HG03097 (cell line): ENCODE data around the gene ZBTB7A.

Experiments
- ATAC-seq: cut with Tn5 transposase; IDR thresholded peaks from one replicate; pipeline ENCODE4 v1.9.1; 2021; ENCODE audit not compliant: unreplicated experiment, low FRiP score

ZBTB7A gene

DNA sequence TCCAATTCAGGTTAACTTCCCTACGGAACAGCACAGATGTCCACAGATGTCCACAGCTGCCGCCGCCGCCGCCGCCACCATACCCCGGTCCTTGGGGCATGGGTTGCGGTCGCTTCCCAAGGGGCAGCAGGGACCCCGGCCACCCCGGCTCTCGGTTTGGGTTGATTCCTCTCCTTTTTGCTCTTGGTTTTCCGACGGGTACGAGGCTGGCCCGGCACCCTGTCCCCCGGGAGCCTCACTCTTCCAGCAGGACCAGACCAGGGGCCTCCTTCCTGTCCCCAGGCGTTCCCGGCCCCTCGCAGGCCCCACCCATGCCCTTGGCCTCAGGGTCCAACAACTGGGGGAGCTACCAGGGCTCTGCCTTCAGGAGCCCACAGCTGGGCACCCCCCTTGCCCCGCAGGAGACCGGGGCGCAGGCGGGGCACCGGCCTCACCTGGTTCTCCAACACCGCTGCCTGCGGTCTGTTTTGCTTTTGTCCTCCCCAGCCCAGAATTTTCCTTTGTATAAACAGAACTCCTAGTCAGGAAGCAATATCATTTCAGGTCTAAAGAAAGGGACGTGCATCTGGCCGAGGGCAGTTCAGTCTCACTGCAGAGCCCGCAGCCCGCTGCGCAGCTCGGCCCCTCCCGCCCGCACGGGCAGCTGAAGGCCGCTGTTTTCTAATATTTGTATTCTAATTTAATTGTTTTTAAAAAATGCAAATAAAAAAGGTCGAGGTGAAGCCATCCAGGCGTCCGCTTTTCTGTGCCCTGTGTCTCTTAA lies 27.9 kb downstream of the ZBTB7A start:
- no peak for ATAC-seq

GRCh38 chr19:4038057-4038456 lies 28.6 kb downstream of the ZBTB7A start:
- no peak for ATAC-seq

GRCh38 chr19:4037301-4037949 lies 29.3 kb downstream of the ZBTB7A start:
- ATAC-seq = no peak

GRCh38 chr19:4036576-4037300 lies 30.0 kb downstream of the ZBTB7A start:
- ATAC-seq = no peak

DNA sequence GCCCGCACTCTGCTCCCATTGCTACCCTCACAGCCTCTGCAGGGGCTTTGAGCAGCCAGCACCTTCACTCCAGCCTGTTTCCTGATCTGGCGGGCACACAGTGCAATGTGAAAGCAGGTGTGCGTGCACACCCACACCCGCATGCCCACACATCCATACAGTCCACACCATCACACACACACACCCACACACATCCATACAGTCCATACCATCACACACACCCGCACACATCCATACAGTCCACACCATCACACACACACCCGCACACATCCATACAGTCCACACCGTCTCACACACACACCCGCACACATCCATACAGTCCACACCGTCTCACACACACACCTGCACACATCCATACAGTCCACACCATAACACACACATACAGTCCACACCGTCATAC lies 31.1 kb downstream of the ZBTB7A start:
- no peak for ATAC-seq

DNA sequence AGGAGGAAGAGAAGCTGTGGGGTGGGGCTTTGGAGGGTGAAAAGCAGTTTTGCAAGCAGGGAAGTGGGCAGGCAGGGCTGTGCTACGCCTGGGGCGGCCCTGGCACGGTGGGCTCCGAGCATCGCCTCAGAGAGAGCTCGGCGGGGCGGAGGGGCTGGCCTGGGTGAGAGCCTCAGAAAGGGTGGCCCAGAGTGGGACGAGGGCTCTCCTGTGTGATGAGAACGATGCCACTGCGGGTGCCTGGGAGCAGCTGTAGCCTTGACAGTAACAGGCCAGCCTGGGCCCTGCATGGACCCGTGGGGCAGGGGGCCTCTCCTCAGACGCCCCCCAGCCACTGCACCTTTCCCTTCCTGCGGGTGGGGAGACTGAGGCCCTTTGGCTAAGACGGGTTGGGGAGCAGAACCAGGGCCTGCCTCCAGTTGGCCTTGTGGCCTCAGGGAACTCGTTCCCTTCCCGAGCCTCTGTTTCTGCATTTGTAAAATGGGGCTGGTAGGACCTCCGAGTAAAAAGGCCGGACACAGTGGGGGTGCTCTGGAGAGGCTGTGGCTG lies 31.6 kb downstream of the ZBTB7A start:
- no peak for ATAC-seq

DNA sequence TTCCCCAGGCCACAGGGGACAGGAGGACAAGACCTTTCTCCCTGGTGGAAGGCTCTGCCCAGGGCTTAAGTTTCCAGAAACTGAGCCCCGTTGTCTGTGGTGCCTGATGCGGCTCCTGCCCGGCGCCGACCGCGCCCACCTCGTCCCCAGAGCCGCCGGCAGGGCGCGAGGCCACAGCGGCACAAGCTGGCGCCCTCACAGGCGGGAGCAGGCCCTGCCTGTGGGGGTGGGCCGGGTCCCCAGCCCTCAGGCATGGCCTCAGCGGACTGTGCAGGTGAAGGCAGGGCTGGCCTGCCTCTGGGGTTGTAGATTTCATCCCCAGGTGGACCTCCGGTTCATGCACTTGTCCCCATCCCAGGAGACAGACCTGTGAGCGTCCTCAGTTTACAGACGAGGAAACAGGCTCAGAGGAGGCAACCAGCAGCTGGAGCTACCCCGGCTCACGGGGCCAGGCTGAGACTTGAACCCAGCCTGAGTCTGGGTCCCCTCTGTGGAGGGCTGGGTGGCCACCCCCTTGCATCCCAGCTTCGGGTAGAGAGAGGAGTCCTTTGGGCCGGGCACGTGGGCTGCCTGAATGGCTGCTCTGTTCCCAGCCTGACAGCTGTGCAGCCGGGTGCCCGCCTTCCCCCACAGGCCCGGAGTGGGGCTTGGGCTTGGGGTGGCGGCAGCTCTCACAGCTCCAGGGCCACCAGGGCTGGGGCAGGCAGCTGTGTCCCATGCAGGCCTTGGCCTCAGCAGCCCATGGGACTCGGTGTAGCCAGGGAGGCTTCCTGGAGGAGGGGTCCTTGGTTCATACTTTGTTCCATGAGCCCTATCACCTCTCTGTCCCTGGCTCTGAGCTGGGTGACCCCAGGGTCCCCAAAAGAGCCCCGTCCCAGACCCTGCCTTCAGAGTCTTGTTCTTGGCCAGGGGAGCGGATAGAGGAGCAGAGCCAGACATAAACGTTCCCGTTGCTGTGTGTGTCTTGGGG lies 32.4 kb downstream of the ZBTB7A start:
- no peak for ATAC-seq

DNA sequence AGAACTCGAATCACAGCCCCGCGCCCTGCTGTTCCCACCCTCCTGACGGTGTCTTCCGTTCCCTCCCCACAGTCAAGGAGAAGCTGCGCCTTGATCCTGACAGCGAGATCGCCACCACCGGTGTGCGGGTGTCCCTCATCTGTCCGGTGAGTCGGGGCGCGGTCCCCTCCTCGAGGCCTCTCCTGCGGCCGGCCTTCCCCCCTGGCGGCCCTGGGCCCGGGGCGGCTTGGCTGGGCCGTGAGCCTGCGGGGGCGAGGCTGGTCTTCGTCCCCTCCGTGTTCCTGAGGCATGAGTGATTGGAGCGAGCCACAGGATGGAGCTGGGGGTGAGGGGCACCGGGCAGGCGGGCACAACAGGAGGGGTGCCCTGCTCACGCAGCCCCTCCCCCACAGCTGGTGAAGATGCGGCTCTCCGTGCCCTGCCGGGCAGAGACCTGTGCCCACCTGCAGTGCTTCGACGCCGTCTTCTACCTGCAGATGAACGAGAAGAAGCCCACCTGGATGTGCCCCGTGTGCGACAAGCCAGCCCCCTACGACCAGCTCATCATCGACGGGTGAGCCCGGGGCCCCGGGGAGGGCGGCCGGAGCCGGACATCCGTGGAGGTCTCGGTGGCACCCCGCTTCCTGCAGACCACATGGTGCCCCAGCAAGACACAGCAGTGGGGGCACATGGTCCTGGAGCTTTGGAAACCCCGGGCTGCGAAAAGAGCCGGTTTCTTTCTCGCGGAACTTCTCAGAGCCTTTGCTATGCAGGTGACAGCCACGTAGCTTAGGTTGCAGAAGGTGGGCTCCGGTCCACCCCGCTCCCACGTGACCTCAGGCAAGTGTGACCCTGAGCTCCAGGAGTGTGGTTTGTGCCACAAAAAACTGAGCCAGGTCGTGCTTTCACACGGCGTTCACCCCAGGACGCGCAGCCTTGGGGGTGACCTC lies 33.4 kb downstream of the ZBTB7A start:
- no peak for ATAC-seq

- ATAC-seq = no peak
These were observed 34.3 kb downstream of the ZBTB7A start for GRCh38 chr19:4032436-4032835.

GRCh38 chr19:4031420-4031819 lies 35.3 kb downstream of the ZBTB7A start:
- no peak for ATAC-seq

- ATAC-seq = no peak
These were observed 35.7 kb downstream of the ZBTB7A start for GRCh38 chr19:4030981-4031380.

- no peak for ATAC-seq
These were observed 36.1 kb downstream of the ZBTB7A start for GRCh38 chr19:4030552-4030951.

DNA sequence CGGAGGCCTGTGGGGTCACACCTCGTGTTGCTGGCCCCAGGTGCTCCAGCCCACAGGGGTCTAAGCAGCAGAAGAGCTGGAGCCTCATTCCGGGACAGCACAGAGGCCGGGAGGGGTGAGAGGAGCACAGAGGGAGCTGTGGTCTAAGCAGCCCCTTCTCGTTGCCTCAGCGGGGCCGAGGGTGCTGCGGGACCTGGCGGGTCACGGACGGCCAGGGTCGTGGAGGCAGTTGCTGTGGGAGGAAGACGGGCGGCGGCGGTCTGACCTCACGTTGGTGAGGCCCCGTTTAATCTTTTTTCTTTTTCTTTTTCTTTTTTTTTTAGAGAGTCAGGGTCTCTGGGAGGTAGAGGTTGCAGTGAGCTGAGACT lies 37.5 kb downstream of the ZBTB7A start:
- ATAC-seq = no peak

DNA sequence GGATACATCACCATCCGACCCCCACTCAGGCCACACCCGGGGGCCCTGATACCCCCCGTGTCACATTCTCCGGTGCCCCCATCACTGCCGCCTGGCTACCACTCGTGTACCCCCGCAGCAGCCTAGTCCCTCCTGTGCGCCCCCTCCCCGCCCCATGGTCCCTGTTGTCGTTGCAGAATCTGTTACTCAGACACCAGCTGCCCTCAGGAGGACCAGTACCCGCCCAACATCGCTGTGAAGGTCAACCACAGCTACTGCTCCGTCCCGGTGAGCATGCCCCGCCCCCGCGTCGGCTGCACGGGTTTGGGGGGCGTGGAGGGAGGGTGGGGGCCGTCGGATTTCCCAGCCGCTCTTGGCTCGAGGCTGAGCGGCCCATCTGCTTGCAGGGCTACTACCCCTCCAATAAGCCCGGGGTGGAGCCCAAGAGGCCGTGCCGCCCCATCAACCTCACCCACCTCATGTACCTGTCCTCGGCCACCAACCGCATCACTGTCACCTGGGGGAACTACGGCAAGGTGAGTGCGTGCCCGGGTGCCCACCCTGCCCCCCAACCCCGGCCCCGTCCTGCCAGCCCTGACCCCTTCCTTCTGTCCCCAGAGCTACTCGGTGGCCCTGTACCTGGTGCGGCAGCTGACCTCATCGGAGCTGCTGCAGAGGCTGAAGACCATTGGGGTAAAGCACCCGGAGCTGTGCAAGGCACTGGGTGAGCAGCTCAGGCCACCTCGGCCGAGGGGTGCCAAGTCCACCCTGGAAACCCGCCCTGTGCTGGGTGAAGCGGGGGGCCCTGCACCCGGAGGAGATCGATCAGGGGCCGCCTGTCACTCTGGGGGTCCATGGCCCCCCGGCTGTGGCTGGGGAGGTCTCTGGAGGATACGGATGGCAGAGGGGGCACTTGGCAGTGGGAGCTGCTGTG lies 38.1 kb downstream of the ZBTB7A start:
- ATAC-seq = no peak

DNA sequence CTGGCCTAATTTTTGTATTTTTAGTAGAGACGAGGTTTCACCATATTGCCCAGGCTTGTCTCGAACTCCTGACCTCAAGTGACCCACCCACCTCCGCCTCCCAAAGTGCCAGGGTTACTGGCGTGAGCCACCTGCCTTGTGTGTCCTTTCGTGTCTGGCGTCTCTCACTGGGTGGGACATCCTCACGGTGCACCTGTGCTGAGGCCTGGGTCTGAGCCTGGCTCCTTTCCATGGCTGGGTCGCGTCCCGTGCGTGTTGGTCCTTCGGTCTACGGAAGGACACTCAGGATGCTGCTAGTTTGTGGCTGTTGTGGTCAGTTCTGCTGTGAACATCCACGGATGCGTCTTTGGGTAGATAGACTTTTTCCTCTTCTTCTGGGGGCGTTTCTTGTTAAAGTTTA lies 39.6 kb downstream of the ZBTB7A start:
- no peak for ATAC-seq

DNA sequence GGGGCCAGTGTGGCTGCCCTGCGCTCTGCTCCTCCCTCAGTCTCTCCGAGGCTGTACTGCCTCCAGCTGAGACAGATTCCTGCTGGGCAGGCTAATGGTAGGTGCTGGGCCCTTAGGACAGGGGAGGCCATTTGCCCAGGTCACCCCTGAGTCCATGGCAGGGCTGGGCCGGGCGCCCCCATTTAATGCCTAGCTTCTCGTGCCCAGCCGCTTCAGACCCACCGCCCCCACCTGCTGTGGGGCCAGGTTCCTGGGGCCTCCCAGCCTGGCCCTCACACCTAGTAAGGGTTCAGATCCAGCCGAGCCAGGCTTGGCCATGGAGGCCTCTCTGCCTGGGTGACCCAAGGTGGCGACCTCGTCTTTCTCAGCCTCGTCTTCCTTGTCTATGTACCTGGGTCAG lies 41.4 kb downstream of the ZBTB7A start:
- no peak for ATAC-seq

DNA sequence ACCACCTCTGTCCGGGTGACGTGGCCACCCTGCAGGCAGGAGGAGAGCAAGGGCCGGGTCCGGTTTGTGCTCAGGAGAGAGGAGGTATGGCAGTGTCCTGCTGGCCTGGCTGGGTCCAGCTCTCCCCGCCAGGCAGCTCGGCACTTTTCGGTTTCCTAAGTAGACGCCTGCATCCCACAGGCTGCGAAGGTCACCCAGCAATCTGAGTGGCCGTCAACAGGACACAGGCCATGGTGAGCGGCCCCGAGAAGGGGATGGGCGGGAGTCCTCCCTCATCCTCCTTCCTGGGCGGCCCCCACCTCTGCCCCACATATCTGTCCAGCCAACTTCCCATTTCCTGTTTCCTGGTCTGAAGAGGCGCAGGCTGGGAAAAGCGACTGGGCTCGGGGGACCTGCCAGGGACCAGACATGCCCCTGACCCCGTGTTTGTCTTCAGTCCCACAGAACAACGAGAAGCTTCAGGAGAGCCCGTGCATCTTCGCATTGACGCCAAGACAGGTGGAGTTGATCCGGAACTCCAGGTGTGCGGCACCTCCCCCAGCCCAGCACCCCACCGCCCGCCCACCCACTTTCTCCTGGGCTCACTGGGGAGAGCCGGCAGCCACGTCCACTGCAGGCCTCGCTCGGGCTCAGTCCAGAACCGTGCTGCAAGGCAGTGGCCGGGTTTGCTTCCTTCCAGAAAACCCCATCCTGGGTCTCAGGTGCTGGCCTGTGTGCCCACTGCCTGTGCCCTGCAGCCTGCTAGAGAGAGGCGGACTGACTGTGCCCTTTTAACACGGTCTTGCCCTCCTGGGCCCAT lies 42.9 kb downstream of the ZBTB7A start:
- no peak for ATAC-seq
